ENCODE results near the gene IL24. TPM values are rescaled to one million over a fixed set of nuclear protein-coding genes. Genes with fewer than 3 reads are reported as not detected.

IL24 gene
- total RNA-seq, 1 experiment from 2014 or later: not detected

DNA sequence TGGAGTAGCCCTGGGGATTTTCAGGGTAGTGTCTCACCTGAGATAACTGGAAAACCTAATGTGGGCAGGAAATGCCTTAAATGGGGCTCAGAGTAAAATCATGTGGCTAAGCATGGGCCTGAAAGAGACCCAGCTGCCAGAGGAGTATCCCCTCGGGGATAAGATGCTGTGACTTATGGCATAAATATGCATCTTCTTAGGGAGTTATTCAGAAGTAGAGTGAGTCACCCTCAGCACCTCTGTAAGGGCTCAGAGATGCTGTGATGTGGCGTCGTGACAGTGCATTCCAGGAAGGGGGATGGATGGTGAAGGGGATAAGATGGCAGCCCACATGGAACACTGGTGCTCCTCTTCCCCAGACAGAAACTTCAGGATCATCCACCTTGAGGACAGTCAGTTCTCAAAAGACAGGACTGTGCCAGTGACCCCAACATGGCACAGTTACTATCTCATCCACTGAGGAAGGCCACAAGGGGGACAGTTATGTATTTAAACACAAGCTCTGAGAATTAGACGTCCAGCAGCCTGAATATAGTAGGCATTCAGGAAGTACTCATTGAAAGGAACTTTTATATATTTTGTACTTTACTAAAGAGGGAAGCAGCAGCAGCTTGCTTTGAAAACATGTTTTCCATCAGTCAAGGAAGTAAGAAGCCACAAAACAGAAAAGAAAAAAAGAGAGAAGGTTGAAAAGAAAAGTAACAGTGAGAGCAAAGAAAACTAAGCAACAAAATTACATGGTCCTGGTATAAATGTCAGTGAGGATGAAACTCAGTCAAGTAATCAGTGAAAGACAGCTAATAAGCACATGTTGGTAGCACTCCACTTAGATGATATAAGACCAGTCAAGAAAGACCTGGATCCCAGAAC lies 8.3 kb downstream of the IL24 start:
- Histone ChIP-seq H3K9me3 (ENCODE audit: control insufficient read depth in 1 of 2, insufficient read depth in 1 of 2, low read depth in 1 of 2, low read length in 2 of 2) (no peaks in the 10 kb centered on the region), H3K4me1 (ENCODE audit: control insufficient read depth in 1 of 2, insufficient read depth in 2 of 2, low read length in 2 of 2) (peaks cover 8 to 44% of the 10 kb centered on the region in 2 experiments), H3K36me3 (ENCODE audit: control insufficient read depth in 1 of 2, insufficient read depth in 2 of 2, low read length in 2 of 2) (no peaks in the 10 kb centered on the region), H2AFZ (ENCODE audit: low read depth, low read length, poor library complexity, severe bottlenecking) (peak overlapping the region; percentile 82), H3K27ac (ENCODE audit: low read depth, low read length) (no peak overlapping the region; the same call in 1 of the 2 replicates), H3K4me2 (ENCODE audit: low read length) (peak overlapping the region; percentile 41), H3K4me3 (replicated peaks in 1 of 2; ENCODE audit: low read depth in 1 of 2, low read length in 2 of 2) (0 out of 4 replicates have a peak overlapping the region, but pooled peaks of 1 of the 2 experiments have one; percentile 1), H3K9me2 (ENCODE audit: insufficient read depth) (no peaks in the 10 kb centered on the region), H3K9ac (ENCODE audit: low read length) (no peak overlapping the region), H3K27me3 (ENCODE audit: insufficient read depth, low read length) (no peaks in the 10 kb centered on the region), H4K20me1 (ENCODE audit: insufficient read depth) (no peaks in the 10 kb centered on the region), H3K79me2 (ENCODE audit: insufficient read depth, low read length) (no peaks in the 10 kb centered on the region)
- no TSS peak for BruUV-seq (replicated peaks)
- ATAC-seq: peak; percentile 59
- ChIA-PET RAD21 (ENCODE audit: low non-redundant PET in 1 of 2, low total read pairs in 2 of 2, uncharacterized antibody in 2 of 2, unreplicated experiment in 2 of 2) (no interaction called here), CTCF (interaction anchor here (1.0 kb wide), 1 partner anchor 41 kb away, joined by 3 read pairs; no protein-coding TSS in a partner anchor), POLR2A (no interaction called here)
- peak; percentile 31 for DNase-seq (ENCODE audit: low read depth, low spot score)
- intact Hi-C loops (cut with micrococcal nuclease): no loop called here
- TF ChIP-seq YY1 (IDR thresholded peaks at IDR 0.05; ENCODE audit: extremely low read depth, insufficient replicate concordance, low read depth, low read length): no peak
- TF ChIP-seq CEBPB (IDR thresholded peaks at IDR 0.05; ENCODE audit: low read depth): no peak
- no peak for TF ChIP-seq TCF7L2 (IDR thresholded peaks at IDR 0.05; ENCODE audit: borderline replicate concordance, extremely low read depth, insufficient read depth, insufficient read length)
- TF ChIP-seq SRF (IDR thresholded peaks at IDR 0.05; ENCODE audit: low read depth): peak; percentile 84
- no peak for TF ChIP-seq POLR2A (IDR thresholded peaks at IDR 0.05; ENCODE audit: borderline replicate concordance, extremely low read depth, insufficient read depth, insufficient read length)
- peak; percentile 47; the same call in 1 of the 2 replicates for TF ChIP-seq JUND (IDR thresholded peaks at IDR 0.05)
- no peak for TF ChIP-seq CBX3 (IDR thresholded peaks at IDR 0.05; ENCODE audit: low read depth)
- peak; percentile 56; the same call in 1 of the 2 replicates for TF ChIP-seq FOSL1 (IDR thresholded peaks at IDR 0.05; ENCODE audit: low read depth)

DNA sequence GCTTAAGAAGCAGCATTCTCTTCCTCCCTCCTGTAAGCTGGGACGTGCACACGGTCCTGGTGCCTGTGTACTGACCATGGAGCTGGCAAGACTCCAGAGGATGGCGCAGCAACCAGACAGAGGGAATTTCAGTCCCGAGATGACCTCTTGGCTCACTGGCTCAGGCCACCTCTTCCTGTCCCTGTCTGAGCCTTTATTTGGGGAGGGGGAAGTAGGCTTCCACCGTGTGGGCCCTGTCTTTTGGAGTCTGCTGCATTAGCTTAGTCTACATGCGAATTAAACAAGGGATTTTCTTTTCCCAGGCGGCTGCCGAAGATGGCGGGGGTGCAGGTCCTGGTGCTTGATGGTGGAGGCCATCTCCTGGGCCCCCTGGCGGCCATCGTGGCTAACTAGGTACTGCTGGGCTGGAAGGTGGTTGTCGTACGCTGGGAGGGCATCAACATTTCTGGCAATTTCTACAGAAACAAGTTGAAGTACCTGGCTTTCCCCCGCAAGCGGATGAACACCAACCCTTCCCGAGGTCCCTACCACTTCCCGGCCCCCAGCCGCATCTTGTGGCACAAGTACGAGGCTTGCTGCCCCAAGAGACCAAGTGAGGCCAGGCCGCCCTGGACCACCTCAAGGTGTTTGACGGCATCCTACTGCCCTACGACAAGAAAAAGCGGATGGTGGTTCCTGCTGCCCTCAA lies 10.2 kb downstream of the IL24 start:
- no peak for ATAC-seq
- H3K9me2 ChIP-seq (ENCODE audit: insufficient read depth): no peaks in the 10 kb centered on the region
- H3K4me1 ChIP-seq (ENCODE audit: control insufficient read depth in 1 of 2, insufficient read depth in 2 of 2, low read length in 2 of 2): peaks cover 8 to 44% of the 10 kb centered on the region in 2 experiments
- no peaks in the 10 kb centered on the region for H3K79me2 ChIP-seq (ENCODE audit: insufficient read depth, low read length)
- CTCF ChIA-PET: no interaction called here
- H3K9ac ChIP-seq (ENCODE audit: low read length): no peak overlapping the region
- POLR2A ChIA-PET: no interaction called here
- H3K36me3 ChIP-seq (ENCODE audit: control insufficient read depth in 1 of 2, insufficient read depth in 2 of 2, low read length in 2 of 2): no peaks in the 10 kb centered on the region
- H3K27ac ChIP-seq (ENCODE audit: low read depth, low read length): no peak overlapping the region
- no peak for DNase-seq (ENCODE audit: low read depth, low spot score)
- no peak overlapping the region for H3K4me3 ChIP-seq (replicated peaks in 1 of 2; ENCODE audit: low read depth in 1 of 2, low read length in 2 of 2)
- no peak overlapping the region for H2AFZ ChIP-seq (ENCODE audit: low read depth, low read length, poor library complexity, severe bottlenecking)
- no peaks in the 10 kb centered on the region for H4K20me1 ChIP-seq (ENCODE audit: insufficient read depth)
- H3K4me2 ChIP-seq (ENCODE audit: low read length): no peak overlapping the region
- H3K9me3 ChIP-seq (ENCODE audit: control insufficient read depth in 1 of 2, insufficient read depth in 1 of 2, low read depth in 1 of 2, low read length in 2 of 2): no peaks in the 10 kb centered on the region
- RAD21 ChIA-PET (ENCODE audit: low non-redundant PET in 1 of 2, low total read pairs in 2 of 2, uncharacterized antibody in 2 of 2, unreplicated experiment in 2 of 2): no interaction called here
- intact Hi-C loops (cut with micrococcal nuclease): no loop called here
- TF ChIP-seq, protein P1, sequence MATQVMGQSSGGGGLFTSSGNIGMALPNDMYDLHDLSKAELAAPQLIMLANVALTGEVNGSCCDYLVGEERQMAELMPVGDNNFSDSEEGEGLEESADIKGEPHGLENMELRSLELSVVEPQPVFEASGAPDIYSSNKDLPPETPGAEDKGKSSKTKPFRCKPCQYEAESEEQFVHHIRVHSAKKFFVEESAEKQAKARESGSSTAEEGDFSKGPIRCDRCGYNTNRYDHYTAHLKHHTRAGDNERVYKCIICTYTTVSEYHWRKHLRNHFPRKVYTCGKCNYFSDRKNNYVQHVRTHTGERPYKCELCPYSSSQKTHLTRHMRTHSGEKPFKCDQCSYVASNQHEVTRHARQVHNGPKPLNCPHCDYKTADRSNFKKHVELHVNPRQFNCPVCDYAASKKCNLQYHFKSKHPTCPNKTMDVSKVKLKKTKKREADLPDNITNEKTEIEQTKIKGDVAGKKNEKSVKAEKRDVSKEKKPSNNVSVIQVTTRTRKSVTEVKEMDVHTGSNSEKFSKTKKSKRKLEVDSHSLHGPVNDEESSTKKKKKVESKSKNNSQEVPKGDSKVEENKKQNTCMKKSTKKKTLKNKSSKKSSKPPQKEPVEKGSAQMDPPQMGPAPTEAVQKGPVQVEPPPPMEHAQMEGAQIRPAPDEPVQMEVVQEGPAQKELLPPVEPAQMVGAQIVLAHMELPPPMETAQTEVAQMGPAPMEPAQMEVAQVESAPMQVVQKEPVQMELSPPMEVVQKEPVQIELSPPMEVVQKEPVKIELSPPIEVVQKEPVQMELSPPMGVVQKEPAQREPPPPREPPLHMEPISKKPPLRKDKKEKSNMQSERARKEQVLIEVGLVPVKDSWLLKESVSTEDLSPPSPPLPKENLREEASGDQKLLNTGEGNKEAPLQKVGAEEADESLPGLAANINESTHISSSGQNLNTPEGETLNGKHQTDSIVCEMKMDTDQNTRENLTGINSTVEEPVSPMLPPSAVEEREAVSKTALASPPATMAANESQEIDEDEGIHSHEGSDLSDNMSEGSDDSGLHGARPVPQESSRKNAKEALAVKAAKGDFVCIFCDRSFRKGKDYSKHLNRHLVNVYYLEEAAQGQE (IDR thresholded peaks at IDR 0.05; ENCODE audit: low read depth): no peak
- TF ChIP-seq, protein P2, sequence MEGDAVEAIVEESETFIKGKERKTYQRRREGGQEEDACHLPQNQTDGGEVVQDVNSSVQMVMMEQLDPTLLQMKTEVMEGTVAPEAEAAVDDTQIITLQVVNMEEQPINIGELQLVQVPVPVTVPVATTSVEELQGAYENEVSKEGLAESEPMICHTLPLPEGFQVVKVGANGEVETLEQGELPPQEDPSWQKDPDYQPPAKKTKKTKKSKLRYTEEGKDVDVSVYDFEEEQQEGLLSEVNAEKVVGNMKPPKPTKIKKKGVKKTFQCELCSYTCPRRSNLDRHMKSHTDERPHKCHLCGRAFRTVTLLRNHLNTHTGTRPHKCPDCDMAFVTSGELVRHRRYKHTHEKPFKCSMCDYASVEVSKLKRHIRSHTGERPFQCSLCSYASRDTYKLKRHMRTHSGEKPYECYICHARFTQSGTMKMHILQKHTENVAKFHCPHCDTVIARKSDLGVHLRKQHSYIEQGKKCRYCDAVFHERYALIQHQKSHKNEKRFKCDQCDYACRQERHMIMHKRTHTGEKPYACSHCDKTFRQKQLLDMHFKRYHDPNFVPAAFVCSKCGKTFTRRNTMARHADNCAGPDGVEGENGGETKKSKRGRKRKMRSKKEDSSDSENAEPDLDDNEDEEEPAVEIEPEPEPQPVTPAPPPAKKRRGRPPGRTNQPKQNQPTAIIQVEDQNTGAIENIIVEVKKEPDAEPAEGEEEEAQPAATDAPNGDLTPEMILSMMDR (IDR thresholded peaks at IDR 0.05 in 2 of 3, conservative IDR thresholded peaks at IDR 0.05 in 1 of 3; ENCODE audit: borderline replicate concordance in 1 of 3, insufficient read depth in 1 of 3, low read depth in 2 of 3, low read length in 2 of 3): peak in 2 of 3 experiments; percentile 56 to 57; a peak in 4 of 6 replicates
- peak; percentile 34; the same call in 1 of the 2 replicates for TF ChIP-seq RAD21 (IDR thresholded peaks at IDR 0.05; ENCODE audit: low read depth)
- no peaks in the 10 kb centered on the region for H3K27me3 ChIP-seq (ENCODE audit: insufficient read depth, low read length)
- no TSS peak for BruUV-seq (replicated peaks)
